HepG2 (cell line): ENCODE data around the gene MT1F. TPM values are rescaled to one million over a fixed set of nuclear protein-coding genes. Genes with fewer than 3 reads are reported as not detected.

Source experiments
- AFF4 ChIP-seq: sonication (generic); formaldehyde crosslinking; IDR thresholded peaks from 2 replicates; pipeline ENCODE4 v1.4.0; 2020; ENCODE audit warnings: missing genetic modification reagents
- AGO1 ChIP-seq: fragments of 200-400 bp; formaldehyde crosslinking; IDR thresholded peaks from 2 replicates; pipeline ENCODE4 v1.6.1; 2017; ENCODE audit warnings: mild to moderate bottlenecking, low read depth, low read length, moderate library complexity; ENCODE audit not compliant: poor library complexity, severe bottlenecking
- ARNT2 ChIP-seq: sonication (generic); formaldehyde crosslinking; IDR thresholded peaks from 2 replicates; pipeline ENCODE4 v1.8.0; 2022; ENCODE audit warnings: mild to moderate bottlenecking, low read depth, missing genetic modification reagents, moderate library complexity
- ARNTL ChIP-seq: sonication (generic); formaldehyde crosslinking; IDR thresholded peaks from 2 replicates; pipeline ENCODE4 v1.4.0; 2020; ENCODE audit warnings: mild to moderate bottlenecking, missing genetic modification reagents
- ATF1 ChIP-seq: IDR thresholded peaks from 2 replicates; pipeline ENCODE4 v1.6.1; 2016; ENCODE audit warnings: mild to moderate bottlenecking, control low read depth
- HNF4A ChIP-seq: sonication (generic); formaldehyde crosslinking; IDR thresholded peaks from 2 replicates; pipeline ENCODE4 v1.4.0; 2020; ENCODE audit warnings: missing genetic modification reagents
- KLF11 ChIP-seq: IDR thresholded peaks from 2 replicates; pipeline ENCODE4 v1.6.1; 2016; ENCODE audit warnings: missing compliant biosample characterization
- MBNL3 ChIP-seq: fragments of 250-450 bp; sonication (Bioruptor Pico); conservative IDR thresholded peaks from 2 replicates; pipeline ENCODE4 v1.8.0; 2022; ENCODE audit warnings: mild to moderate bottlenecking, inconsistent platforms
- MTF2 ChIP-seq: sonication (generic); formaldehyde crosslinking; IDR thresholded peaks from 2 replicates; pipeline ENCODE4 v1.5.0; 2020; ENCODE audit warnings: missing genetic modification reagents, borderline replicate concordance
- NR1H2 ChIP-seq: sonication (generic); formaldehyde crosslinking; IDR thresholded peaks from 2 replicates; pipeline ENCODE4 v1.8.1; 2022; ENCODE audit warnings: low read depth, missing genetic modification reagents, borderline replicate concordance
- ZBTB25 ChIP-seq: IDR thresholded peaks from 2 replicates; pipeline ENCODE4 v1.6.1; 2018; ENCODE audit warnings: missing genetic modification reagents
- ZNF142 ChIP-seq: sonication (generic); formaldehyde crosslinking; IDR thresholded peaks from 2 replicates; pipeline ENCODE4 v1.4.0; 2020; ENCODE audit warnings: missing genetic modification reagents
- ZNF574 ChIP-seq: sonication (generic); formaldehyde crosslinking; IDR thresholded peaks from 2 replicates; pipeline ENCODE4 v1.4.0; 2020; ENCODE audit warnings: missing genetic modification reagents
- ZSCAN21 ChIP-seq: sonication (generic); formaldehyde crosslinking; IDR thresholded peaks from 2 replicates; pipeline ENCODE4 v1.8.0; 2022; ENCODE audit warnings: mild to moderate bottlenecking, missing genetic modification reagents, moderate library complexity, borderline replicate concordance
- polyA plus RNA-seq, 8 experiments: library from polyadenylated mRNA; depleted of rRNA in 3 of 8; stranded (reverse) in 7 of 8; unstranded in 1 of 8; fragments of >200 nt; fragmentation: Illumina TruSeq in 4 of 8; extraction: Trizol in 4 of 8; gene quantifications; 2 replicates each; pipeline versions ENCODE4 v1.2.1 to v1.2.3, GENCODE V29; 2011 to 2016; ENCODE audit warnings: low read depth in 4 of 8, missing spikeins in 1 of 8, mixed read lengths in 1 of 8; ENCODE audit not compliant: insufficient read depth in 1 of 8
- total RNA-seq, 5 experiments: library from RNA; depleted of rRNA; stranded (reverse); fragments of >200 nt; fragmentation: Illumina TruSeq; extraction: Trizol; gene quantifications; 2 replicates each; pipeline ENCODE4 v1.2.3, GENCODE V29; 2016; ENCODE audit warnings: low read depth in 1 of 5

The MT1F gene
- total and polyA plus RNA-seq, 2 of the 13 experiments (the other 11 are each of a cell fraction or from before 2014, with no cell fraction given), result 1.9 to 169 TPM

GRCh38 chr16:56608043-56608875 lies 49.5 kb upstream of the MT1F start, which contains the start of gene MT2A (continued):
- TF ChIP-seq ZNF574 (CRISPR knock-in tag), result peak; percentile 84
- TF ChIP-seq KLF11 (CRISPR knock-in tag), result peak; percentile 14; the same call in 1 of the 2 replicates
- TF ChIP-seq ARNTL, result peak; percentile 74; the same call in 1 of the 2 replicates
- TF ChIP-seq AGO1, result no peak
- no peak for TF ChIP-seq MTF2
- TF ChIP-seq HNF4A, result no peak
- 0 out of 2 replicates have a peak, but pooled peaks have one; percentile 54 for TF ChIP-seq AFF4 (CRISPR knock-in tag)
- TF ChIP-seq ZBTB25 (CRISPR knock-in tag), result peak; percentile 42; the same call in 1 of the 2 replicates
- peak; percentile 95 for TF ChIP-seq ZNF142
- TF ChIP-seq ZSCAN21 (CRISPR knock-in tag), result peak; percentile 69; the same call in 1 of the 2 replicates
- TF ChIP-seq MBNL3 (CRISPR knock-in tag), result no peak
- TF ChIP-seq ARNT2, result peak; percentile 60
- TF ChIP-seq NR1H2 (CRISPR knock-in tag), result no peak
- TF ChIP-seq ATF1 (CRISPR knock-in tag), result no peak
